Activated CD8-positive, alpha-beta T cell treated with anti-CD3 and anti-CD28 coated beads for 36 hours (primary cell): Measurements from ENCODE around the gene DEK. TPM values are rescaled to one million over a fixed set of nuclear protein-coding genes. Genes with fewer than 3 reads are reported as not detected.

Experiments
- ATAC-seq: fragments of 200-7000 bp; cut with Tn5 transposase; one replicate; pipeline ENCODE4 v1.10.0; 2021; ENCODE audit warnings: mild to moderate bottlenecking, moderate library complexity
- CTCF ChIA-PET: fragments of 350-600 bp; sonication (Branson Sonifier 250); formaldehyde crosslinking; loops from one replicate; lab custom pipeline; 2021; ENCODE audit warnings: antibody characterized with exemption; lab: Charles Lee
- POLR2A ChIA-PET: fragments of 350-600 bp; sonication (Branson Sonifier 250); formaldehyde crosslinking; loops from one replicate; lab custom pipeline; 2021; ENCODE audit warnings: antibody characterized with exemption; lab: Charles Lee
- DNase-seq: peaks from one replicate; pipeline ENCODE4 v3.0.0-alpha.2; 2020
- H3K27ac Mint-ChIP-seq: one replicate; pipeline ENCODE4 v1.8.0; 2021; ENCODE audit warnings: mild to moderate bottlenecking, mixed read lengths
- H3K27me3 Mint-ChIP-seq: one replicate; pipeline ENCODE4 v1.8.0; 2021; ENCODE audit warnings: mixed read lengths
- H3K36me3 Mint-ChIP-seq: one replicate; pipeline ENCODE4 v1.8.0; 2021; ENCODE audit warnings: low read depth, mixed read lengths
- H3K4me1 Mint-ChIP-seq: one replicate; pipeline ENCODE4 v1.8.0; 2021; ENCODE audit warnings: low read depth, mixed read lengths
- H3K4me3 Mint-ChIP-seq: one replicate; pipeline ENCODE4 v1.8.0; 2021; ENCODE audit warnings: mild to moderate bottlenecking, moderate library complexity, mixed read lengths
- H3K9me3 Mint-ChIP-seq: one replicate; pipeline ENCODE4 v1.8.0; 2021; ENCODE audit warnings: mixed read lengths
- intact Hi-C: fragments of 100-400 bp; cut with micrococcal nuclease; formaldehyde crosslinking; loops from one replicate; pipeline ENCODE4 v1.10.0; 2022
- total RNA-seq, 2 experiments: library from RNA; stranded (reverse); gene quantifications; one replicate each; pipeline ENCODE4 v1.2.3, GENCODE V29; 2021
- TF ChIP-seq, protein P1 (sequence below): fragments of 200-600 bp; IDR thresholded peaks from one replicate; pipeline ENCODE4 v1.8.0; 2022; ENCODE audit warnings: antibody characterized with exemption, mild to moderate bottlenecking

DEK gene
- total RNA-seq, 2 experiments from 2014 or later, result 185 to 191 TPM

DNA sequence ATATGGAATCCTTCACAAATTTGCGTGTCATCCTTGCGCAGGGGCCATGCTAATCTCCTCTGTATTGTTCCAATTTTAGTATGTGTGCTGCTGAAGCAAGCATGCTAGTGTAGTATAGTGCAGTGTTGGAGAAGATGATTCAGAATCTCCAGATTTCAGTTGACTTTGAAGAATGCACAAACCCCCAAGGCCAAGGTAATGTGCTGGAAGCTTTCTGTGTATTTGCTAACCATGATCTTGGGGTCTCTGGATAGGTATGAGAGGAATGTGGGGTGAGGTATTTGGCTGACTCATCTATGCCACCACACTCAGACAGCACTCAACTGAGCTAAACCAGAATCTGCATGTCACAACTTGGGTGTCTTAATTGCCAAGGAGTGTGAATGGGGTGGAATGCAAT, 42.6 kb upstream of the DEK start:
- ATAC-seq (peak; percentile 24), DNase-seq (no peak)
- Mint-ChIP-seq H3K4me1 (no peaks in the 10 kb centered on the region), H3K36me3 (no peaks in the 10 kb centered on the region), H3K9me3 (peaks cover 2% of the 10 kb centered on the region), H3K4me3 (no peak overlapping the region), H3K27me3 (peaks cover 4% of the 10 kb centered on the region), H3K27ac (no peak overlapping the region)
- POLR2A ChIA-PET, result interaction anchor here (1.1 kb wide), 1 partner anchor 42 kb away, joined by 3 read pairs; the partner anchor contains the start of gene DEK
- intact Hi-C loops, result no loop called here
- CTCF ChIA-PET, result interaction anchor here (1.3 to 1.8 kb wide), 2 partner anchors 11 to 197 kb away, joined by 4 to 7 read pairs; no protein-coding TSS in a partner anchor
- TF ChIP-seq, protein P1, sequence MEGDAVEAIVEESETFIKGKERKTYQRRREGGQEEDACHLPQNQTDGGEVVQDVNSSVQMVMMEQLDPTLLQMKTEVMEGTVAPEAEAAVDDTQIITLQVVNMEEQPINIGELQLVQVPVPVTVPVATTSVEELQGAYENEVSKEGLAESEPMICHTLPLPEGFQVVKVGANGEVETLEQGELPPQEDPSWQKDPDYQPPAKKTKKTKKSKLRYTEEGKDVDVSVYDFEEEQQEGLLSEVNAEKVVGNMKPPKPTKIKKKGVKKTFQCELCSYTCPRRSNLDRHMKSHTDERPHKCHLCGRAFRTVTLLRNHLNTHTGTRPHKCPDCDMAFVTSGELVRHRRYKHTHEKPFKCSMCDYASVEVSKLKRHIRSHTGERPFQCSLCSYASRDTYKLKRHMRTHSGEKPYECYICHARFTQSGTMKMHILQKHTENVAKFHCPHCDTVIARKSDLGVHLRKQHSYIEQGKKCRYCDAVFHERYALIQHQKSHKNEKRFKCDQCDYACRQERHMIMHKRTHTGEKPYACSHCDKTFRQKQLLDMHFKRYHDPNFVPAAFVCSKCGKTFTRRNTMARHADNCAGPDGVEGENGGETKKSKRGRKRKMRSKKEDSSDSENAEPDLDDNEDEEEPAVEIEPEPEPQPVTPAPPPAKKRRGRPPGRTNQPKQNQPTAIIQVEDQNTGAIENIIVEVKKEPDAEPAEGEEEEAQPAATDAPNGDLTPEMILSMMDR, result no peak

- intact Hi-C loops, result no loop called here
- Mint-ChIP-seq H3K36me3 (no peaks in the 10 kb centered on the region), H3K4me3 (no peak overlapping the region), H3K4me1 (no peaks in the 10 kb centered on the region), H3K27me3 (no peaks in the 10 kb centered on the region), H3K9me3 (no peaks in the 10 kb centered on the region), H3K27ac (no peak overlapping the region)
- ATAC-seq (no peak), DNase-seq (peak; percentile 5)
- ChIA-PET POLR2A (interaction anchor here (0.7 kb wide), 1 partner anchor 10 kb away, joined by 6 read pairs; no protein-coding TSS in a partner anchor), CTCF (interaction anchor here (0.8 kb wide), 1 partner anchor 15 kb away, joined by 3 read pairs; no protein-coding TSS in a partner anchor)
- TF ChIP-seq, protein P1, result no peak
These were observed 38.5 kb upstream of the DEK start for GRCh38 chr6:18302561-18303439.

GRCh38 chr6:18293076-18293904, 29.0 kb upstream of the DEK start:
- Mint-ChIP-seq H3K4me3 (no peak overlapping the region), H3K36me3 (no peaks in the 10 kb centered on the region), H3K4me1 (no peaks in the 10 kb centered on the region), H3K27ac (no peak overlapping the region), H3K27me3 (peaks cover 4% of the 10 kb centered on the region), H3K9me3 (no peaks in the 10 kb centered on the region)
- POLR2A ChIA-PET, result interaction anchor here (0.6 kb wide), 1 partner anchor 9 kb away, joined by 6 read pairs; no protein-coding TSS in a partner anchor
- DNase-seq (no peak), ATAC-seq (no peak)
- CTCF ChIA-PET, result no interaction called here
- intact Hi-C loops, result no loop called here
- TF ChIP-seq, protein P1, result no peak

- ChIA-PET CTCF (interaction anchor here (0.8 kb wide), 1 partner anchor 35 kb away, joined by 3 read pairs; no protein-coding TSS in a partner anchor), POLR2A (interaction anchor here (0.8 kb wide), 1 partner anchor 48 kb away, joined by 3 read pairs; no protein-coding TSS in a partner anchor)
- Mint-ChIP-seq H3K36me3 (no peaks in the 10 kb centered on the region), H3K9me3 (no peaks in the 10 kb centered on the region), H3K4me1 (no peaks in the 10 kb centered on the region), H3K27me3 (peaks cover 11% of the 10 kb centered on the region), H3K27ac (no peak overlapping the region), H3K4me3 (no peak overlapping the region)
- ATAC-seq (no peak), DNase-seq (no peak)
- intact Hi-C loops, result no loop called here
- TF ChIP-seq, protein P1, result no peak
These were observed 25.0 kb upstream of the DEK start for GRCh38 chr6:18289283-18289682.
